Osteoblast (primary cell): ENCODE data around the gene PEA15. TPM values are rescaled to one million over a fixed set of nuclear protein-coding genes. Genes with fewer than 3 reads are reported as not detected.
A peak's percentile ranks its signal among the peaks of the same experiment; 100 is the strongest.

Experiments
- DNase-seq: peaks from one replicate; pipeline ENCODE4 v3.0.0; 2011; ENCODE audit warnings: low spot score, mixed read lengths; ENCODE audit not compliant: insufficient read length; ENCODE audit errors: missing footprints
- H2AFZ ChIP-seq: 2 replicates; pipeline ENCODE4 v1.6.0; 2011; ENCODE audit warnings: mild to moderate bottlenecking, low read length
- H3K27ac ChIP-seq: 2 replicates; pipeline ENCODE4 v1.5.1; 2011; ENCODE audit warnings: mild to moderate bottlenecking, low read depth, low read length, moderate library complexity
- H3K27me3 ChIP-seq: 2 replicates; pipeline ENCODE4 v1.6.0; 2012; ENCODE audit warnings: mild to moderate bottlenecking, control low read depth, inconsistent platforms, low read length, moderate library complexity; ENCODE audit not compliant: insufficient read depth
- H3K36me3 ChIP-seq: 2 replicates; pipeline ENCODE4 v1.5.1; 2011; ENCODE audit warnings: mild to moderate bottlenecking, low read length, control low read depth, moderate library complexity; ENCODE audit not compliant: insufficient read depth
- H3K4me1 ChIP-seq: 2 replicates; pipeline ENCODE4 v1.5.1; 2011; ENCODE audit warnings: mild to moderate bottlenecking, low read length, control low read depth, moderate library complexity; ENCODE audit not compliant: insufficient read depth
- H3K4me2 ChIP-seq: 2 replicates; pipeline ENCODE4 v1.6.0; 2011; ENCODE audit warnings: mild to moderate bottlenecking, low read length; ENCODE audit not compliant: insufficient read depth
- H3K4me3 ChIP-seq: fragments of 200-600 bp; sonication (generic); 3 replicates; pipeline ENCODE4 v1.5.1; 2012; ENCODE audit warnings: mild to moderate bottlenecking, low read length, inconsistent platforms; ENCODE audit not compliant: insufficient read depth
- H3K79me2 ChIP-seq: 2 replicates; pipeline ENCODE4 v1.6.0; 2012; ENCODE audit warnings: mild to moderate bottlenecking, low read length, control low read depth, inconsistent platforms; ENCODE audit not compliant: insufficient read depth
- H3K9me3 ChIP-seq: 2 replicates; pipeline ENCODE4 v1.5.1; 2011; ENCODE audit warnings: low read depth, low read length, control low read depth
- H4K20me1 ChIP-seq: 2 replicates; pipeline ENCODE4 v1.6.0; 2012; ENCODE audit warnings: mild to moderate bottlenecking, low read length, control low read depth; ENCODE audit not compliant: insufficient read depth
- CTCF ChIP-seq: IDR thresholded peaks from 2 replicates; pipeline ENCODE4 v1.5.1; 2011; ENCODE audit warnings: mild to moderate bottlenecking, low read depth, low read length, moderate library complexity; ENCODE audit errors: extremely low read depth
- total RNA-seq: library from RNA; depleted of rRNA; stranded (reverse); fragments of >200 nt; gene quantifications from 2 replicates; pipeline ENCODE4 v1.2.3, GENCODE V29; 2012

The PEA15 gene
- total RNA-seq, 1 donor = 200 TPM

GRCh38 chr1:160251011-160251410, 45.8 kb downstream of the PEA15 start:
- peaks cover 56% of the 10 kb centered on the region for H3K79me2 ChIP-seq
- TF ChIP-seq CTCF = no peak
- peaks cover 39% of the 10 kb centered on the region for H4K20me1 ChIP-seq
- H3K4me3 ChIP-seq = no peak overlapping the region
- H3K4me2 ChIP-seq = no peak overlapping the region
- peaks cover 4% of the 10 kb centered on the region for H3K36me3 ChIP-seq
- H3K9me3 ChIP-seq = no peaks in the 10 kb centered on the region
- no peak overlapping the region for H3K27ac ChIP-seq
- H2AFZ ChIP-seq = no peak overlapping the region
- H3K27me3 ChIP-seq = no peaks in the 10 kb centered on the region
- no peaks in the 10 kb centered on the region for H3K4me1 ChIP-seq
- no peak for DNase-seq

- no peak overlapping the region for H3K4me3 ChIP-seq
- H3K9me3 ChIP-seq = no peaks in the 10 kb centered on the region
- H3K36me3 ChIP-seq = peaks cover 4% of the 10 kb centered on the region
- H3K4me2 ChIP-seq = no peak overlapping the region
- peaks cover 8% of the 10 kb centered on the region for H3K4me1 ChIP-seq
- no peak overlapping the region for H2AFZ ChIP-seq
- H3K27ac ChIP-seq = no peak overlapping the region
- peaks cover 34% of the 10 kb centered on the region for H4K20me1 ChIP-seq
- DNase-seq = peak; percentile 73
- peak; percentile 75 for TF ChIP-seq CTCF
- H3K79me2 ChIP-seq = peaks cover 51% of the 10 kb centered on the region
- H3K27me3 ChIP-seq = no peaks in the 10 kb centered on the region
Measured at GRCh38 chr1:160251687-160252526, 46.7 kb downstream of the PEA15 start.

GRCh38 chr1:160255781-160256300, 50.7 kb downstream of the PEA15 start:
- H3K27me3 ChIP-seq = no peaks in the 10 kb centered on the region
- H3K9me3 ChIP-seq = no peaks in the 10 kb centered on the region
- H3K4me1 ChIP-seq = peaks cover 25% of the 10 kb centered on the region
- DNase-seq = no peak
- H3K4me3 ChIP-seq = no peak overlapping the region
- no peak overlapping the region for H3K27ac ChIP-seq
- no peak for TF ChIP-seq CTCF
- H3K4me2 ChIP-seq = no peak overlapping the region
- peaks cover 4% of the 10 kb centered on the region for H3K36me3 ChIP-seq
- peaks cover 53% of the 10 kb centered on the region for H3K79me2 ChIP-seq
- no peak overlapping the region for H2AFZ ChIP-seq
- peaks cover 44% of the 10 kb centered on the region for H4K20me1 ChIP-seq

GRCh38 chr1:160256396-160257046, 51.3 kb downstream of the PEA15 start:
- peaks cover 31% of the 10 kb centered on the region for H3K4me1 ChIP-seq

More at GRCh38 chr1:160256396-160257046, 51.3 kb downstream of the PEA15 start:
- no peak overlapping the region for H3K27ac ChIP-seq
- H3K9me3 ChIP-seq = no peaks in the 10 kb centered on the region
- peak; percentile 68 for DNase-seq
- H3K27me3 ChIP-seq = no peaks in the 10 kb centered on the region
- H3K4me3 ChIP-seq = no peak overlapping the region
- peaks cover 4% of the 10 kb centered on the region for H3K36me3 ChIP-seq
- no peak overlapping the region for H2AFZ ChIP-seq
- H3K79me2 ChIP-seq = peaks cover 46% of the 10 kb centered on the region
- no peak for TF ChIP-seq CTCF
- H4K20me1 ChIP-seq = peaks cover 38% of the 10 kb centered on the region
- peak overlapping the region; percentile 13 for H3K4me2 ChIP-seq
